GM18505 (cell line): Measurements from ENCODE around the gene AZU1.
"Not testable (repeated sequence)": the region's sequence is repeated elsewhere in the genome, so short reads cannot be mapped to it uniquely, and the experiment has no call there.

Experiments used
- ATAC-seq: cut with Tn5 transposase; IDR thresholded peaks from one replicate; pipeline ENCODE4 v1.9.1; 2021; ENCODE audit not compliant: unreplicated experiment
- POLR2A ChIP-seq: IDR thresholded peaks from 4 replicates; pipeline ENCODE4 v1.6.1; 2011; ENCODE audit warnings: borderline replicate concordance; ENCODE audit not compliant: insufficient read depth, insufficient read length; ENCODE audit errors: extremely low read depth

AZU1 gene

GRCh38 chr19:869245-870177 is 41.9 kb downstream of the AZU1 start:
- ATAC-seq, result no peak
- TF ChIP-seq POLR2A, result no peak

GRCh38 chr19:870314-870713 is 42.7 kb downstream of the AZU1 start:
- no peak for ATAC-seq
- TF ChIP-seq POLR2A, result no peak

GRCh38 chr19:870963-871401 is 43.3 kb downstream of the AZU1 start:
- ATAC-seq, result no peak
- no peak for TF ChIP-seq POLR2A

- ATAC-seq, result no peak
- TF ChIP-seq POLR2A, result no peak
These were observed 44.0 kb downstream of the AZU1 start for GRCh38 chr19:871446-872265.

- ATAC-seq, result no peak
- no peak for TF ChIP-seq POLR2A
These were observed 44.8 kb downstream of the AZU1 start for GRCh38 chr19:872266-872951.

GRCh38 chr19:873084-873483 is 45.4 kb downstream of the AZU1 start:
- no peak for ATAC-seq
- no peak for TF ChIP-seq POLR2A

GRCh38 chr19:873561-874041 is 46.0 kb downstream of the AZU1 start:
- no peak for ATAC-seq

GRCh38 chr19:875265-875879 is 47.7 kb downstream of the AZU1 start:
- no peak for ATAC-seq
- TF ChIP-seq POLR2A, result no peak

More at GRCh38 chr19:873561-874041, 46.0 kb downstream of the AZU1 start:
- TF ChIP-seq POLR2A, result no peak

- ATAC-seq, result no peak
- no peak for TF ChIP-seq POLR2A
These were observed 48.5 kb downstream of the AZU1 start for GRCh38 chr19:876089-876488.

GRCh38 chr19:876780-877314 is 49.2 kb downstream of the AZU1 start:
- TF ChIP-seq POLR2A, result no peak

GRCh38 chr19:877992-878660 is 50.5 kb downstream of the AZU1 start:
- ATAC-seq, result not testable (repeated sequence)

More at GRCh38 chr19:876780-877314, 49.2 kb downstream of the AZU1 start:
- ATAC-seq, result no peak

GRCh38 chr19:878751-879561 is 51.3 kb downstream of the AZU1 start:
- not testable (repeated sequence) for ATAC-seq
